Suprapubic skin (tissue), 4 donors: ENCODE results near the gene PITPNM3. TPM values are rescaled to one million over a fixed set of nuclear protein-coding genes. Genes with fewer than 3 reads are reported as not detected.

ENCODE experiments used
- DNase-seq, 2 donors: peaks; one replicate each; pipeline ENCODE4 v3.0.0-alpha.2; 2019; ENCODE audit warnings: low spot score in 2 of 2
- H3K27ac ChIP-seq: fragments of 200-600 bp; sonication (generic); one replicate; pipeline ENCODE4 v1.5.1; 2019
- H3K27me3 ChIP-seq: fragments of 200-600 bp; sonication (generic); one replicate; pipeline ENCODE4 v1.5.1; 2019
- H3K36me3 ChIP-seq: fragments of 200-600 bp; sonication (generic); one replicate; pipeline ENCODE4 v1.5.1; 2019
- H3K4me1 ChIP-seq: fragments of 200-600 bp; sonication (generic); one replicate; pipeline ENCODE4 v1.5.1; 2019
- H3K4me3 ChIP-seq: fragments of 200-600 bp; sonication (generic); one replicate; pipeline ENCODE4 v1.5.1; 2019; ENCODE audit warnings: mild to moderate bottlenecking
- H3K9me3 ChIP-seq: fragments of 200-600 bp; sonication (generic); one replicate; pipeline ENCODE4 v1.5.1; 2019
- CTCF ChIP-seq, 2 donors: fragments of 200-600 bp in 1 of 2; fragments of 450-650 bp in 1 of 2; sonication (generic) in 1 of 2; IDR thresholded peaks; one replicate each; pipeline ENCODE4 v1.5.1; 2016 to 2019; ENCODE audit warnings: antibody characterized with exemption in 2 of 2, mild to moderate bottlenecking in 1 of 2, moderate library complexity in 1 of 2
- EP300 ChIP-seq: sonication (generic); formaldehyde crosslinking; IDR thresholded peaks from one replicate; pipeline ENCODE4 v1.6.1; 2017; ENCODE audit warnings: antibody characterized with exemption
- POLR2A ChIP-seq, 2 donors: fragments of 450-650 bp; IDR thresholded peaks; one replicate each; pipeline ENCODE4 v1.6.1; 2017; ENCODE audit warnings: antibody characterized with exemption in 2 of 2, mild to moderate bottlenecking in 2 of 2, moderate library complexity in 2 of 2
- POLR2AphosphoS5 ChIP-seq, 3 donors: sonication (generic); formaldehyde crosslinking; IDR thresholded peaks; one replicate each; pipeline ENCODE4 v1.6.1; 2017; ENCODE audit warnings: antibody characterized with exemption in 3 of 3
- WGBS: methylation state at CpG from one replicate; pipeline ENCODE4 v1.1.5; 2018; 5-methylcytosine and 5-hydroxymethylcytosine counted together
- total RNA-seq, 4 donors: library from RNA; depleted of rRNA; stranded (reverse); fragments of >200 nt; gene quantifications; one replicate each; pipeline ENCODE4 v1.1.0, GENCODE V29; 2016

Gene PITPNM3
- total RNA-seq, result 10 to 100 TPM; 16.4 to 31.1 (median 19.2) TPM

GRCh38 chr17:6556121-6557039, at the start of gene PITPNM3:
Gene PITPNM3, minus strand, starts transcription at chr17:6556555. Its CDS starts 149 bp downstream, at chr17:6556406.
- Histone ChIP-seq H3K36me3 (no peaks in the 10 kb centered on the region), H3K4me3 (peak within 1 kb of the TSS; percentile 80), H3K27ac (peak within 1 kb of the TSS; percentile 77), H3K9me3 (no peaks in the 10 kb centered on the region), H3K27me3 (peaks cover 5% of the 10 kb centered on the region), H3K4me1 (peaks cover 43% of the 10 kb centered on the region)
- 10% methylated on average over 14 of the region's 122 CpGs for WGBS
- TF ChIP-seq POLR2A (IDR thresholded peaks at IDR 0.05), result no peak
- no peak for DNase-seq

- H3K36me3 ChIP-seq, result peaks cover 56% of the 10 kb centered on the region
- H3K27ac ChIP-seq, result no peak overlapping the region
- 97% methylated on average over 6 of the region's 6 CpGs for WGBS
- H3K4me1 ChIP-seq, result no peaks in the 10 kb centered on the region
- no peak for DNase-seq
- no peak for TF ChIP-seq CTCF (IDR thresholded peaks at IDR 0.05)
- TF ChIP-seq POLR2AphosphoS5 (IDR thresholded peaks at IDR 0.05), result no peak
- no peak for TF ChIP-seq EP300
- no peak for TF ChIP-seq POLR2A (IDR thresholded peaks at IDR 0.05)
- H3K27me3 ChIP-seq, result no peaks in the 10 kb centered on the region
- H3K9me3 ChIP-seq, result no peaks in the 10 kb centered on the region
- no peak overlapping the region for H3K4me3 ChIP-seq
These were observed 48.8 kb upstream of the PITPNM3 start for GRCh38 chr17:6605142-6605541.

GRCh38 chr17:6603744-6604325, 47.5 kb upstream of the PITPNM3 start:
- no peak for TF ChIP-seq EP300
- no peak for TF ChIP-seq POLR2AphosphoS5 (IDR thresholded peaks at IDR 0.05)
- TF ChIP-seq CTCF (IDR thresholded peaks at IDR 0.05), result no peak
- no peak for TF ChIP-seq POLR2A (IDR thresholded peaks at IDR 0.05)
- DNase-seq, result no peak
- H3K27me3 ChIP-seq, result no peaks in the 10 kb centered on the region
- no peak overlapping the region for H3K4me3 ChIP-seq
- peaks cover 50% of the 10 kb centered on the region for H3K36me3 ChIP-seq
- H3K27ac ChIP-seq, result no peak overlapping the region
- 61% methylated on average over 3 of the region's 3 CpGs for WGBS
- peaks cover 5% of the 10 kb centered on the region for H3K4me1 ChIP-seq
- no peaks in the 10 kb centered on the region for H3K9me3 ChIP-seq

- Histone ChIP-seq H3K9me3 (no peaks in the 10 kb centered on the region), H3K4me3 (no peak overlapping the region), H3K27ac (no peak overlapping the region), H3K4me1 (peaks cover 5% of the 10 kb centered on the region), H3K36me3 (peaks cover 33% of the 10 kb centered on the region), H3K27me3 (no peaks in the 10 kb centered on the region)
- DNase-seq, result no peak
- 93% methylated on average over 2 of the region's 2 CpGs for WGBS
- TF ChIP-seq CTCF (IDR thresholded peaks at IDR 0.05) (no peak), POLR2AphosphoS5 (IDR thresholded peaks at IDR 0.05) (no peak), EP300 (no peak), POLR2A (IDR thresholded peaks at IDR 0.05) (no peak)
These were observed 45.8 kb upstream of the PITPNM3 start for GRCh38 chr17:6602141-6602540.

GRCh38 chr17:6599364-6599763, 43.0 kb upstream of the PITPNM3 start:
- H3K27me3 ChIP-seq, result no peaks in the 10 kb centered on the region
- no peak for DNase-seq
- H3K4me3 ChIP-seq, result no peak overlapping the region
- H3K4me1 ChIP-seq, result peaks cover 5% of the 10 kb centered on the region
- no peaks in the 10 kb centered on the region for H3K9me3 ChIP-seq
- no peak overlapping the region for H3K27ac ChIP-seq
- H3K36me3 ChIP-seq, result peaks cover 37% of the 10 kb centered on the region
- TF ChIP-seq CTCF (IDR thresholded peaks at IDR 0.05) (no peak), POLR2AphosphoS5 (IDR thresholded peaks at IDR 0.05) (no peak), EP300 (no peak), POLR2A (IDR thresholded peaks at IDR 0.05) (no peak)
